ENCODE data around the gene SRRM3. TPM values are rescaled to one million over a fixed set of nuclear protein-coding genes. Genes with fewer than 3 reads are reported as not detected.
"Not testable (repeated sequence)": the region's sequence is repeated elsewhere in the genome, so short reads cannot be mapped to it uniquely, and the experiment has no call there.

The SRRM3 gene
- total RNA-seq, 1 experiment from 2014 or later, result 12.7 TPM

DNA sequence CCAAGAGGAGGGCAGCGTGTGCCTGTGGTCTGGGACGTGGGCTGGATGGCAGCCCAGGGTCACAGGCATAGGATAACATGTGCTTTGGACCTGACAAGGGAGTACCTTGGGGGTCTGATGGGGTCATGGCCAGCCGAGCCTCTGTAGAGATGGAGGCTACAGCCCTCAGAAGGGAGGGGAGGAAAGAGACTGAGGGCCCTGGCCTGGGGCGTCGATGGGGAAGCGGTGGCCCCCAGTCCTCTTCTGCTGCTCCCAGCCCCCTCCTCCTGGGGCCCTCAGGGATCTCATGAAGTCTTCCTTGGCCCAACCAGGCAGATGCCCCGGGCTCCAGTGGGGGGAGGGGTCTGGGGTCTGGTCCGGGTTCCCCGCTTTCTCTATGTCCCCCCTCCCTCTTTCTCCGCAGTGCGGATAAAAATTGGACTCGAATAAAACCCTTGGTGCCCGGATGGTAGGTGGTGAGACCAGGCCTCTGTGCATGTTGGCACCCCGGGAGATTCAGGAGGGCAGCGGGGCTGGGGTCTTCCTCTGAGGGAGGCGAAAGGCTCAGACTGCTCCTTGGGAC is 85.2 kb downstream of the SRRM3 start:
- TF ChIP-seq CEBPB (IDR thresholded peaks at IDR 0.05; ENCODE audit: low read depth), result no peak
- no peak for TF ChIP-seq CTCF (IDR thresholded peaks at IDR 0.05 in 2 of 3, conservative IDR thresholded peaks at IDR 0.05 in 1 of 3; ENCODE audit: borderline replicate concordance in 1 of 3, insufficient read depth in 1 of 3, low read depth in 2 of 3, low read length in 2 of 3)
- TF ChIP-seq EZH2 (IDR thresholded peaks at IDR 0.05), result no peak
- no peak for TF ChIP-seq ELF1 (IDR thresholded peaks at IDR 0.05; ENCODE audit: borderline replicate concordance, low read depth)
- TF ChIP-seq MAX (IDR thresholded peaks at IDR 0.05), result no peak
- Histone ChIP-seq H3K4me1 (ENCODE audit: control insufficient read depth in 1 of 2, insufficient read depth in 2 of 2, low read length in 2 of 2) (peaks cover 31 to 44% of the 10 kb centered on the region in 2 experiments), H3K4me2 (ENCODE audit: low read length) (no peak overlapping the region), H3K27ac (ENCODE audit: low read depth, low read length) (no peak overlapping the region), H2AFZ (ENCODE audit: low read depth, low read length, poor library complexity, severe bottlenecking) (no peak overlapping the region), H3K36me3 (ENCODE audit: control insufficient read depth in 1 of 2, insufficient read depth in 2 of 2, low read length in 2 of 2) (peaks cover 8 to 10% of the 10 kb centered on the region in 2 experiments; a peak in 3 of 4 replicates), H3K79me2 (ENCODE audit: insufficient read depth, low read length) (peaks cover 5% of the 10 kb centered on the region; the same call in 1 of the 2 replicates), H3K9me2 (ENCODE audit: insufficient read depth) (no peaks in the 10 kb centered on the region), H4K20me1 (ENCODE audit: insufficient read depth) (no peaks in the 10 kb centered on the region), H3K27me3 (ENCODE audit: insufficient read depth, low read length) (no peaks in the 10 kb centered on the region), H3K9me3 (ENCODE audit: control insufficient read depth in 1 of 2, insufficient read depth in 1 of 2, low read depth in 1 of 2, low read length in 2 of 2) (no peaks in the 10 kb centered on the region), H3K9ac (ENCODE audit: low read length) (no peak overlapping the region), H3K4me3 (replicated peaks in 1 of 2; ENCODE audit: low read depth in 1 of 2, low read length in 2 of 2) (no peak overlapping the region)
- BruUV-seq (replicated peaks), result no TSS peak
- ATAC-seq, result no peak
- ChIA-PET CTCF (no interaction called here), RAD21 (ENCODE audit: low non-redundant PET in 1 of 2, low total read pairs in 2 of 2, uncharacterized antibody in 2 of 2, unreplicated experiment in 2 of 2) (no interaction called here), POLR2A (no interaction called here)
- intact Hi-C loops (cut with micrococcal nuclease), result no loop called here
- DNase-seq (ENCODE audit: low read depth, low spot score), result no peak

DNA sequence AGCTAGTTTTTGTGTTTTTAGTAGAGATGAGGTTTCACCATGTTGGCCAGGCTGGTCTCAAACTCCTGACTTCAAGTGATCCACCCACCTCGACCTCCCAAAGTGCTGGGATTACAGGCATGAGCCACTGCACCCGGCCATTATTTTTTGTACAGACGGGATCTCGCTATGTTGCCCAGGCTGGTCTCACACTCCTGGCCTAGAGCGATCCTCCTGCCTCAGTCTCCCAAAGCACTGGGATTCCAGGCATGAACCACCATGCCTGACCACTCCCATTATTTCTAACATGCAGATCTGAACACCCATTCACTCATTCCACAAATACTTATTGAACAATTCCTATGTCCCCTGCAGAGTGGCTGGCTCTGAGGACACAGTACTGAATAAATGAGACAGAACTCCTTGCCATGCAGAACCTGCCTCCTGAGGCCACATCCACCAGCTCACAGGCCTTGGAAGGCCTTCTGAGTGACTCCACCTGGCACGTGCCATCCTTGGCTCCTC is 89.2 kb downstream of the SRRM3 start:
- RAD21 ChIA-PET (ENCODE audit: low non-redundant PET in 1 of 2, low total read pairs in 2 of 2, uncharacterized antibody in 2 of 2, unreplicated experiment in 2 of 2), result interaction anchor here (0.6 to 2.2 kb wide), 7 partner anchors 8 to 121 kb away, joined by 3 to 16 read pairs (median 3); no protein-coding TSS in a partner anchor
- H3K36me3 ChIP-seq (ENCODE audit: control insufficient read depth in 1 of 2, insufficient read depth in 2 of 2, low read length in 2 of 2); H4K20me1 ChIP-seq (ENCODE audit: insufficient read depth); BruUV-seq (replicated peaks); H3K79me2 ChIP-seq (ENCODE audit: insufficient read depth, low read length); H2AFZ ChIP-seq (ENCODE audit: low read depth, low read length, poor library complexity, severe bottlenecking); H3K27me3 ChIP-seq (ENCODE audit: insufficient read depth, low read length); H3K9me3 ChIP-seq (ENCODE audit: control insufficient read depth in 1 of 2, insufficient read depth in 1 of 2, low read depth in 1 of 2, low read length in 2 of 2); H3K9me2 ChIP-seq (ENCODE audit: insufficient read depth); DNase-seq (ENCODE audit: low read depth, low spot score): not testable (repeated sequence)
- peak; percentile 47; the same call in 1 of the 2 replicates for ATAC-seq
- Histone ChIP-seq H3K4me2 (ENCODE audit: low read length) (peak overlapping the region; percentile 78), H3K4me1 (ENCODE audit: control insufficient read depth in 1 of 2, insufficient read depth in 2 of 2, low read length in 2 of 2) (peaks cover 63 to 76% of the 10 kb centered on the region in 2 experiments), H3K27ac (ENCODE audit: low read depth, low read length) (peak overlapping the region; percentile 99), H3K4me3 (replicated peaks in 1 of 2; ENCODE audit: low read depth in 1 of 2, low read length in 2 of 2) (peak overlapping the region; percentile 26 to 45; a peak in 3 of 4 replicates), H3K9ac (ENCODE audit: low read length) (peak overlapping the region; percentile 62)
- intact Hi-C loops (cut with micrococcal nuclease), result loop anchor here (1.0 kb wide), 2 partner anchors 12 to 23 kb away; no protein-coding TSS in a partner anchor
- CTCF ChIA-PET, result interaction anchor here (0.6 to 2.7 kb wide), 15 partner anchors 8 to 123 kb away, joined by 3 to 64 read pairs (median 3); no protein-coding TSS in a partner anchor
- POLR2A ChIA-PET, result interaction anchor here (0.6 to 2.4 kb wide), 7 partner anchors 9 to 80 kb away, joined by 4 to 21 read pairs (median 6); partner anchors contain the start of gene HSPB1

Measured in HCT116 (cell line).